Dendritic cell treated with granulocyte-macrophage colony-stimulating factor and Interleukin-4, amounts not matched to agents 40 ng/mL and 50 ng/mL, for 4 days (primary cell): ENCODE data around the gene CPSF3.
A peak's percentile ranks its signal among the peaks of the same experiment; 100 is the strongest.

ENCODE experiments used
- H3K27ac Mint-ChIP-seq: one replicate; pipeline ENCODE4 v1.8.0; 2022; ENCODE audit warnings: mild to moderate bottlenecking, mixed read lengths
- H3K27me3 Mint-ChIP-seq: one replicate; pipeline ENCODE4 v1.8.0; 2022; ENCODE audit warnings: mild to moderate bottlenecking, mixed read lengths
- H3K36me3 Mint-ChIP-seq: one replicate; pipeline ENCODE4 v1.8.0; 2022; ENCODE audit warnings: low read depth, mixed read lengths
- H3K4me1 Mint-ChIP-seq: one replicate; pipeline ENCODE4 v1.8.0; 2022; ENCODE audit warnings: low read depth, mixed read lengths
- H3K4me3 Mint-ChIP-seq: one replicate; pipeline ENCODE4 v1.8.0; 2022; ENCODE audit warnings: mild to moderate bottlenecking, moderate library complexity, mixed read lengths
- H3K9me3 Mint-ChIP-seq: one replicate; pipeline ENCODE4 v1.8.0; 2022; ENCODE audit warnings: mixed read lengths
- intact Hi-C: fragments of 100-400 bp; cut with micrococcal nuclease; formaldehyde crosslinking; loops from one replicate; pipeline ENCODE4 v1.15.0; 2022

The CPSF3 gene

DNA sequence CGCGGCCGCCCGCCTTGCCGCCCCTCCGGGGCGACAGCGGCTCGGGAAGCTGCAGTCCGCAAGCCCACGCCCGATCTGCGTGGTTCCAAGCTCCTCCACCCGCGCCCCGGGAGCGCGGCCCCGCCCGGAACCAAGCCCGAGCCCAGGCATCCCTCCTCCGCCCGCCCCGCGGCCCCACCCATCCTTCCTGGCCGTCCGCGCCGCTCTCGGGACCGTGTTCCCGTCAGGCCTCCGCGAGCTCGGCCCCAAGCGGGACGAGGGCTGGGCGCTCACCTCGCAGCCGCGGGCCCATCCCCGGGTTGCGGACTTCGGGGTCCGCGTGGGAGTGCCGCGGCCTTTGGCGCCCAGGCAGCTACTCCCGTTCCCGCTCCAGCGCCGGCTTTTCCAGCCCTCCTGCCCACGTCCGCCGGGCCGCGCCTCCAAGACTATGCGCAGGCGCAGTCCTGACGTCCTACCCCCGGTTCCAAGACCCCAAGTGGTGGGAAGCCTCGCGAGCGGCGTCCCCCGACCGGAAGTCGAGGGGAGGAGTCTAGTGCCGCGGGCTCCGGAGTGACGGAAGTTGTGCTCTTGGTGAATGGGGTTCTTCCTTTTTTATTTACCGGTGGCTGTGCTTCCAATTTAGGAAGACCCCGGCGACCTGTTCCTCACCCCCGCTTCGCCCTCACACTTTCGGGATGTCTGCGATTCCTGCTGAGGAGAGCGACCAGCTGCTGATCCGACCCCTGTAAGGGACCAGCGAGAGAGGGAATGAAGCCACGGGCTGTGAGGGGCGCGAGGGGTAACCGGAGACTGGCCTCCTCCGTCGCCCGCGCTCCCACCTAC, at the start of gene CPSF3, which contains the start of gene ITGB1BP1:
Gene CPSF3, plus strand, starts transcription at position 555 of the 822 bp plus-strand sequence. Its CDS starts 120 bp downstream, at position 675.
Gene ITGB1BP1, minus strand, starts transcription at position 429 of the 822 bp plus-strand sequence. CDS start 4,831 bp downstream, outside the sequence.
- Mint-ChIP-seq H3K4me3 (no peak within 1 kb of the TSS), H3K27ac (peak within 1 kb of the TSS; percentile 96), H3K9me3 (no peaks in the 10 kb centered on the region), H3K27me3 (no peaks in the 10 kb centered on the region), H3K36me3 (peaks cover 36% of the 10 kb centered on the region), H3K4me1 (peaks cover 24% of the 10 kb centered on the region)
- intact Hi-C loops = loop anchor here (2.0 to 5.0 kb wide), 2 partner anchors 51 to 281 kb away; partner anchors contain the start of gene IAH1

DNA sequence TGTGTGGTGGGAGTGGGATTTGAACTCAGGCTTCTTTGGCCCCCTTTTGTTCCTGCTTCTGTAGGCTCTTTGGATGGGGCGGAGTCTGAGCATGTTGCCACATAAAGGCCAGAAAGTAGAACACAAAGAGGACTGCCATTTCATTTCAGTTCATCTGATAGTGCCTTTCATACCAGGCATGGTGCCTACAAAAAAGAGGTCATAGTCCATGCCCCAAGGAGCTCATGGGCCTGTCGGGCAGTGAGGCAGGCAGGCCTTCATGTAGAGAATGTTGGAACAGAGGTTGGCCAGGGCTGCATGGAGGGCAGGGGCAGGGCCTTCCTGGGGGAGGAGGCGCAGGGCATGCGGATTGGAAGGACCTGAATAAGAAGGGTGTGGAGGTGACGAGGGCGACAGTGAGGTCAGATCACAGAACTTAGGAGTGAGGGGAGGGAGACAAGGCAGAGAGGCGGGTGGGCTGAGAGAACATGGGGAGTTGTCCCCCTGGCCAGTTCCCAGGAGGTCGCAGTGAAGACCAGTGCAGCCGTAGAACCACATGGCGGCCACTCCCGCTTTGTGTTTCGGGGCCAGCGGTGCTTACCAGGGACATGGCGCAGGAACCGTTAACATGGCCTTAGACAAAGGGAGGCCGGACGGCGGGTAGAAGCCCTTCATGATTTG, 49.3 kb upstream of the CPSF3 start:
- Mint-ChIP-seq H3K36me3 (peaks cover 37% of the 10 kb centered on the region), H3K4me3 (no peak overlapping the region), H3K27me3 (no peaks in the 10 kb centered on the region), H3K4me1 (no peaks in the 10 kb centered on the region), H3K9me3 (no peaks in the 10 kb centered on the region), H3K27ac (no peak overlapping the region)
- intact Hi-C loops = no loop called here

GRCh38 chr2:9375857-9376428, 47.5 kb upstream of the CPSF3 start:
- Mint-ChIP-seq H3K27me3 (no peaks in the 10 kb centered on the region), H3K27ac (no peak overlapping the region), H3K4me3 (no peak overlapping the region), H3K9me3 (no peaks in the 10 kb centered on the region), H3K4me1 (no peaks in the 10 kb centered on the region), H3K36me3 (peaks cover 34% of the 10 kb centered on the region)
- intact Hi-C loops = no loop called here

DNA sequence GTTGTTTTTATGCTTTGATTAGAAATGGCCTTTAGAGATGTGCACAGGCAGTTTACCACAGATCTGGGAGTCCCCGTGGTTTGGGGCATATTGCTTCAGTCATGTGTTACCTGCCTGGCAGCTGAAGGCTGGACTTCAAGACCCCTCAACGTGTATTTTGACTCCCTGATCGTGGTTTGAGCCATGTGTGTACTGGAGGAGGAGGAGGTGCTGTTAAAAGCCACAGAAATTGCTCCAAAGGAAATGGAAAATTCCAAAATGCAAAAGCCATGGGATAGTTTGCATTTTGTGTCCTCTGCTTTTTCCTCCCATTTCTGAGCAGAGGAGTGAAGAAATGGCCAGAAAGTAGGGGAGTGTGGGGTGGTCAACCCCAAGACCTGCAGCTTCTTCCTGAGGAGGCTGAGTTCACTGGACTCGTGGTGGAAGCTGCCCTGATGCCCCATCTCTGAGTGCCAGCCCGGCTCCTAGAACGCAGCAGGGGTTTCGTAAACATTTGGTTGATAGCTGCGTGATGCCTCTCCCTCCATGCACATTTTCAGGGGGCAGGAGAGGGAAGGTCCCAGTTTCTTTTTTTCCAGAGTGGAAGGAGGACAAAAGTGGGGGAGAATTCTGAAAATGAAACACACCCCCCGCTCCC, 45.9 kb upstream of the CPSF3 start:
- Mint-ChIP-seq H3K9me3 (no peaks in the 10 kb centered on the region), H3K4me3 (no peak overlapping the region), H3K4me1 (no peaks in the 10 kb centered on the region), H3K27ac (no peak overlapping the region), H3K27me3 (no peaks in the 10 kb centered on the region), H3K36me3 (peaks cover 29% of the 10 kb centered on the region)
- intact Hi-C loops = no loop called here

DNA sequence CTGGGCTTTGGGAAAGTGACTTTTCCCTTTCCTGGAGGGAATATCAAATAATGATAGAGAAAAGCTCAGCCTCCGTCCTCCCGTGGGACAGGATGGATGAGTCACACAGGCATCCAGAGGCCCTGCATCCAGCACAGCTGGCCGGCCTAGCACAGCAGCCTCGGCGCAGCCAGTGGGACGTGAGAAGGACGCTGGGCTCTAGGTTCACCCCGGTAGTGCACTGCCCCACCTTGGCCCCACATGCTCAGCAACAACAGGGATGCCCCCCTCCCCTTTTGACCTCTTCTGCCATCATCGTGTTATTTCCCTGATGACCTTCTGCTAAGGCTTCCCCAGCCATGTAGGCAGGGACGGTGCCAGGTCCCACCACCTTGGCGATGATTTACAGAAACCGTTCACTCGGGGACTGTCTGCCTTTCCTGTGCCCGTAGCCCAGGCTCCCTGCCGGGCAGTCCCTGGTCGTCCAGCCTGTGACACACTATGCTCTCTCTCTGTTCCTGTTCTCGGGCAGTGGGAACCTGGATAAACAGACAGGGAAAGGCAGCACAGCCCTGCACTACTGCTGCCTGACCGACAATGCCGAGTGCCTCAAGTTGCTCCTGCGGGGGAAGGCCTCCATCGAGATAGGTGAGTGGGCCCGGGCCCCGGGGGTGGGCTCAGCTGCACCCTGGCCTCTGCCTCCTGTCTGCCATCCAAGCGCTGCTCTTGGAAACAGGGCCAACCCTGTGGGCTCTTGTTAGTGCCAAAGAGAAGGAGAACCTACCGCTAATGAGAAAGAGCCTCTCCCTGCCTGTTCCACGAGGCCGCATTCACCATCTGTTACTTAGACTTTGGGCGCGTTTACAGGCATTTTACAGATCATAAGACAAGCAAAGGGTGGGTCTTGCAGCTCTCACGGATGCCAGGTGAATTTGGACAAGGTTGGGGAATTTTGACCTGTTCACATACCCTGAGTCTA, 44.7 kb upstream of the CPSF3 start:
- H3K27ac Mint-ChIP-seq = no peak overlapping the region
- H3K4me1 Mint-ChIP-seq = no peaks in the 10 kb centered on the region
- H3K4me3 Mint-ChIP-seq = no peak overlapping the region
- peaks cover 19% of the 10 kb centered on the region for H3K36me3 Mint-ChIP-seq
- H3K9me3 Mint-ChIP-seq = no peaks in the 10 kb centered on the region
- intact Hi-C loops = no loop called here
- H3K27me3 Mint-ChIP-seq = no peaks in the 10 kb centered on the region

DNA sequence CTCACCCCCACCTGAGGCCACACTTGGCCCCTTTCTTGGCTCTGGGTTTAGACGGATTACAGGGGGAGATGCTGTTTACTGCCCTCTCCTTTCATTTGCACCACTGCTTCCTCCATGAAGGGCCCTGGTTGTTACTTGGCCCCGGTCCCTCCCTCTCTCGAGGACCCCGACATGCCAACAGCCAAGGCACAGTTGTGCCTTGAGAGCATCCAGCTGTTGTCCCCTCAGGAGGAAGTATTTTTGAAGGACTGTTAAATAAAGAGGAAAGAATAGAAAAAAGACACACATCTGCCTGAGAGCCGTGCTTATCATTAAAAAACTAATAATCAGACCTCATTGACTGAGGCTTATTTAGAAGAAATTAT, 44.1 kb upstream of the CPSF3 start:
- Mint-ChIP-seq H3K4me3 (no peak overlapping the region), H3K9me3 (no peaks in the 10 kb centered on the region), H3K27ac (no peak overlapping the region), H3K27me3 (no peaks in the 10 kb centered on the region), H3K36me3 (peaks cover 14% of the 10 kb centered on the region), H3K4me1 (no peaks in the 10 kb centered on the region)
- intact Hi-C loops = no loop called here

GRCh38 chr2:9380702-9381628, 42.5 kb upstream of the CPSF3 start:
- H3K9me3 Mint-ChIP-seq = no peaks in the 10 kb centered on the region
- H3K27ac Mint-ChIP-seq = no peak overlapping the region
- intact Hi-C loops = no loop called here
- no peaks in the 10 kb centered on the region for H3K4me1 Mint-ChIP-seq
- no peaks in the 10 kb centered on the region for H3K27me3 Mint-ChIP-seq
- H3K4me3 Mint-ChIP-seq = no peak overlapping the region
- H3K36me3 Mint-ChIP-seq = peaks cover 11% of the 10 kb centered on the region

- no peaks in the 10 kb centered on the region for H3K27me3 Mint-ChIP-seq
Measured at GRCh38 chr2:9382604-9383235, 40.7 kb upstream of the CPSF3 start.

GRCh38 chr2:9384521-9384920, 38.9 kb upstream of the CPSF3 start:
- Mint-ChIP-seq H3K9me3 (peaks cover 6% of the 10 kb centered on the region), H3K27ac (no peak overlapping the region), H3K4me1 (no peaks in the 10 kb centered on the region), H3K4me3 (no peak overlapping the region), H3K27me3 (no peaks in the 10 kb centered on the region), H3K36me3 (peaks cover 26% of the 10 kb centered on the region)
- intact Hi-C loops = no loop called here

More at GRCh38 chr2:9382604-9383235, 40.7 kb upstream of the CPSF3 start:
- Mint-ChIP-seq H3K36me3 (peaks cover 17% of the 10 kb centered on the region), H3K4me1 (no peaks in the 10 kb centered on the region), H3K9me3 (peaks cover 5% of the 10 kb centered on the region), H3K4me3 (no peak overlapping the region), H3K27ac (no peak overlapping the region)
- intact Hi-C loops = no loop called here

DNA sequence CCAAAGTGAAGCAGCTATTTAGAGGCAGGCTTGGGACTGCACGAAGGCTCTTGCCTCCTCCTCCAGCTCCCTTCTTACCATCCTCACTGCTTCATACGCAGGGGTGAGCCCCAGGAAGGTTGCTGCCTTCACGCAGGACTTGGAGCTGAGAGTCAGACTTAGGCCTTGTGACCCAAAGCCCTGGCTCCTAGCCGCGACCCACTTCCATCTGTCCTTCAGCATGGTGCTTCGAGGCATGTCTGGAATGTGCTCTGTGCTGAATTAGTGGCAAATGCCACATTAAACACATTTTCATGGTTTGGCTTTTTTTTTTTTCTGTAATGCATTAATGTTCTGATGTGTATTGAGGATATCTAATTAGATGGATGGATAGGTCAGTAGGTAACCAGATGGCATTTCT, 37.6 kb upstream of the CPSF3 start:
- H3K36me3 Mint-ChIP-seq = peaks cover 35% of the 10 kb centered on the region
- no peaks in the 10 kb centered on the region for H3K27me3 Mint-ChIP-seq
- no peak overlapping the region for H3K27ac Mint-ChIP-seq
- H3K9me3 Mint-ChIP-seq = peaks cover 6% of the 10 kb centered on the region
- no peak overlapping the region for H3K4me3 Mint-ChIP-seq
- intact Hi-C loops = no loop called here
- H3K4me1 Mint-ChIP-seq = no peaks in the 10 kb centered on the region

- H3K27ac Mint-ChIP-seq = no peak overlapping the region
- peaks cover 6% of the 10 kb centered on the region for H3K9me3 Mint-ChIP-seq
- H3K27me3 Mint-ChIP-seq = no peaks in the 10 kb centered on the region
- no peaks in the 10 kb centered on the region for H3K4me1 Mint-ChIP-seq
- H3K4me3 Mint-ChIP-seq = no peak overlapping the region
- intact Hi-C loops = no loop called here
- H3K36me3 Mint-ChIP-seq = peaks cover 42% of the 10 kb centered on the region
Measured at GRCh38 chr2:9388199-9388681, 35.2 kb upstream of the CPSF3 start.
